Activated effector memory CD4-positive, alpha-beta T cell treated with Interleukin-2 at 50 U/mL for 16 hours (primary cell): ENCODE results near the gene CWC25.

Source experiments
- DNase-seq: peaks from one replicate; pipeline ENCODE4 v3.0.0-alpha.2; 2020

Gene CWC25

DNA sequence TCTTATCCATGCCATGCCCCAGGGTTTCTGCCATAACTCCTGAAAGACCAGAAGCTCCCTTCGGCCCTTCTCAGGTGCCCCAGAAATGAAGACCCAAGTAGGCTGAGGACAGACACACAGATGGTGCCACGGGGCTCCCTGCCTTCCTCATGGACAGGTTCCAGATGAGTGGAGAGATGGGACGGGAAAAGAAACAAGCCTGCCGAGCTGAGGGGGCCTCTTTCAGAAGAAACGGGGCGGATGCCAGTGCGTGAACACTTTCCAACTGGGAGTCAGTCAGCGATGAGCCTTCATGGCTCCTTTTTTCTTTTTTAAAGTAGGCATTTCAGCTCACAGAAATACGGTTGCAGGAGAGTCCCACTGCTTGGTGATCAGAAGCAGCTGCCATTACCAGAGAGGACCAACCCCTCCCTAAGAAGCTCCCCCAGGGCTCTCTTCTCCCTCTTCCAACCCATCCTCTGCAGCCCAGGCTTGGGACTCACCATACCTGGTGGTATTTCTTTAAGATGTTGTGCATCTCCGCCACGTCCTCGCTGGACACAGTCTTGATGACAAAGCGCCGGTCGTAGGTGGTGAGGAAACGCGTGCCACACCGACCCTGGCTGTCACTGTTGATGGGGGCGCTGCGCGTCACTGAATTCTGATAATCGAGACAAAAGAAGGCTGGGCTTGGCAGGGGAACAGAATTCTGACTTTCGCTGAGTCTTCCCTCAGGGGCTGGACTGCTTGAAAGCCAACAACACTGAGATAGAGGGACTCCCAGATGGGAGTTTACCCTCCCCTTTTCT, 45.0 kb downstream of the CWC25 start:
- no peak for DNase-seq

DNA sequence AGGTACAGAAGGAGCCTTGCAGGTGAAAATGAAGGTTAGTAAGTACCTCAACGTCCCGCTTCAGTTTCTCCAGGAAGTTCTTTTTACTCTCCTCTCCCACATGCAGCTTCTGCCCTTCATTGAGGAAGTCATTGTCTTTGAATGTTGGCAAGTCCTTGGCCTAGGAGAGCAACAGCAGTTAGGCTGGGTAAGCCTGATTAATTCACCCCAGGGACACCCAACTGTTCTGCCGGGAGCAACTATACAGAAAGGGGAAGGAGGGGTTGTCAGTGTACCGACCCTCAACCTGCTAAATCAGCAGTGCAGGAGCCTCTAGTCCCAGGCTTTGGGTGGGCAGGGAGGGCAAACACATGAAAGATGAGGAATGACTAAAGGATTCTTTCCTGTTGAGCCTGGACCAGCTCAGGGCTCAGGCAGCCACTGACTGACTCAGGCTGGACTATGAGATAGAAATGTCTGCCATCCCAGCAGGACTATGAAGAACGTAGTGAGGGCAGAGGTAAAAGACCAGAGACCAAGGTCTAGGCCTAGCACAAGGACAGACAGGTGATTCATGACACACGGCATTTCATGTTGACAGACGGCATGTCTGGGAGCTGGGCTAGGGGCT, 47.4 kb downstream of the CWC25 start:
- no peak for DNase-seq

DNA sequence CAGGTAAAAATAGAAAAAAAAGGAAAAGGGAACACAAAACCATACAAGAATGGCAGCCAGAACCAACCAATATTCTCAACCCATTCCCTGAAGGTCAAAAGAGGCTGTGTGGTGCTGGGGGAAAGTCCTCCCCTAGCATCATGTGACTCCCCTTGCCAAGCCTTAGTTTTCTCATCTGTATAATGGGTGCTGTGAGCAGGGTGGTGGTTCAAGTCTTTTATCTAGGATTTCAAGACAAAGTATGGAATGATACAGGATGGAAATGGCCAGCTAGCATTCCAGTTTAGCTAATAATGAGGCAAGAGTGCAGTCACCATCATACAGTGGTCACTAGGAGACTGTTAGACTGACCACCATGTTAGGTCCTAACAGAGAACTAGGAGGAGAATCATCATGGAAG, 51.9 kb downstream of the CWC25 start:
- DNase-seq = no peak

DNA sequence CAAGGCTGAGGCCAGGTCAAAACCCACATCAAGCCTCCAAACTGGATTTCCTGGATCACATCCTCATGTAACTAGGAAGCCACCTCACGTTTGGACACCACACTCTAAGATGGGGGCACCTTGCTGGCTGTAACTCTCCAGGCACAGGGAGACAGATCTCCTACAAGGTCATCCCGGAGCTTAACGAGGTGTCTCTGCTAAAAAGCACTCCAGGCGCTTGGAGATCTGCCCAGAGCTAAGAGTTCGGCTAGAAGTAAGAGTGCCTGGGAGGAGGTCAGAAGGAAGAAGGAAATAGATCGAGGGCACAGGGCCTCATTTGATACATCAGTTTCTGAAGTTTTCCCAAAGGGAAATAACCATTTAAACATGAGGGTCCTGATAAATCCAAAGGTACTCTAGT, 56.7 kb downstream of the CWC25 start:
- DNase-seq = no peak

- DNase-seq = no peak
These were observed 58.8 kb downstream of the CWC25 start for GRCh38 chr17:38766341-38766740.

DNA sequence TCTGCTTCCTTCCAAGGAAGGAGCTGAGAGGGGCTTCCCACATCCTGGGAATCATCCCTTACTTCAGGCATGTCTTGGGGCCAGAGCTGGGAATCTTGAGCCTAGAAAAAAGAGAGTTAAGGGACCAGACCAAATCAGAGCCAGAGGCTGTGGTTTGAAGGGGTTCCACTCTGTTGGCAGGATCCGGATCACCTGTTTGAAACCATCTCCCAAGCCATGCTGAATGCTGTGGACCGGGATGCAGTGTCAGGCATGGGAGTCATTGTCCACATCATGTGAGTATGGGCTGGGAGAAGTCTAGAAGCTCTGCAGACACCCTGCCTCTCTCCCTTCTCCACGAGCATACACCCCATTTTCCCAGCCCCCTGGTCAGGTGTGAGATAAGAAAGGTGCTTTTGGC, 62.9 kb downstream of the CWC25 start:
- no peak for DNase-seq

DNA sequence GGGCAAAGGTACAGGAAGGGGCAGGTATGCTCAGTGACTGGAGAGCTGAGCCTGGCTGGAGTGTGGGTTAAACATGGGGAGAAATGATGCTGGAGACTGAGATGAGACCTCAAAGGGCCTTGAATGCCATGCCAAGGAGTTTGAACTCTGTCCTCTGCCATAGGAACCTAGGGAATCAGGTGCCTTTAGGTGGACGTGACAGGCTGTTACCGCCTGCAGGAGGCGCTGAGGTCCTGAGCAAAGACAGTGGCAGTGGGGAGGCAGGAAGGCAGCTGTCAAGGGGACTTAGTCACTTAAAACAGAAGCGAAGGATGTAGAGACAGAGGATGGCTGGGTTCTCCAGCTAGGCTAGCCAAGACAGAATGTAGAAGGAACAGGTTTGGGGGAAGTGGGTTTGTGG, 63.5 kb downstream of the CWC25 start:
- DNase-seq = no peak

DNA sequence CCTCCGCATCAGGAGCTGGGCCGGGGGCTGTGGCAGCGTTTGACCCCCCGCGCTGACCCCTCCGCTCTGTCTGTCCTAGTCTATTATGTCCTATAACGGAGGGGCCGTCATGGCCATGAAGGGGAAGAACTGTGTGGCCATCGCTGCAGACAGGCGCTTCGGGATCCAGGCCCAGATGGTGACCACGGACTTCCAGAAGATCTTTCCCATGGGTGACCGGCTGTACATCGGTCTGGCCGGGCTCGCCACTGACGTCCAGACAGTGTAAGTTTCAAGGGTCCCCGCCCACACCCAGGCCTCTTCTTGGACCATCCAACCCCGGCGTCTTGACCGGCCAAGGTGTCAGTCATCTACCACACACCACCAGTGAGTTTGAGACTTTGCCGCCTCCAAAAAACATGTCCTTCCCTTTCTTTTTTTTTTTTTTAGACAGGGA, 72.0 kb downstream of the CWC25 start:
- DNase-seq = no peak

GRCh38 chr17:38752308-38753070, 72.6 kb downstream of the CWC25 start, which contains the start of gene PSMB3:
TSS of gene PSMB3 (plus strand) at chr17:38752741. CDS start at chr17:38752827, 86 bp downstream.
- DNase-seq = peak; percentile 93

DNA sequence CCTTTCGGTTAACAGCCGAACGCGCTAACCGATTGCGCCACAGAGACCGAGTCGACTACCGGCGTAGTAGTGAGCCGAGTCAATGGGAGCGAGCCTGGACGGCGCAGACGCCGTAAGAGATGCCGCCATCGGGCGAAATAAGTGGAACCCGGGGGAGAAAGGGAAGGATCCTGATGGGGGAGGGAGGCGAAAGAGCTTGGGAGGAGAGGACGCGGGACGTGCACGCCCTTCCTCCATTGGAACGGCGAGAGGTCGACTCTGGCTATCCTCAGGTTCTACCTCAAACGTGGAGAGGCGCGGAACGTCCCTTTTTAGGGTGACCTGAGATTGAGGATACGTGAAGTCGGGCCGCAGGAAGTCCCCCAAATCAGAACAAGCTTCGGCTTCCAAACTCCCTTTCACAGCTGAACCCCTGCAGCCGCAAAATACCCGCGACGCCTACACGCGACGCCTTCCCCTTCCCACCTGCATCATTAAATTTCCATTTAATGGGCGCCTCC, 73.3 kb downstream of the CWC25 start:
- DNase-seq = peak; percentile 74

DNA sequence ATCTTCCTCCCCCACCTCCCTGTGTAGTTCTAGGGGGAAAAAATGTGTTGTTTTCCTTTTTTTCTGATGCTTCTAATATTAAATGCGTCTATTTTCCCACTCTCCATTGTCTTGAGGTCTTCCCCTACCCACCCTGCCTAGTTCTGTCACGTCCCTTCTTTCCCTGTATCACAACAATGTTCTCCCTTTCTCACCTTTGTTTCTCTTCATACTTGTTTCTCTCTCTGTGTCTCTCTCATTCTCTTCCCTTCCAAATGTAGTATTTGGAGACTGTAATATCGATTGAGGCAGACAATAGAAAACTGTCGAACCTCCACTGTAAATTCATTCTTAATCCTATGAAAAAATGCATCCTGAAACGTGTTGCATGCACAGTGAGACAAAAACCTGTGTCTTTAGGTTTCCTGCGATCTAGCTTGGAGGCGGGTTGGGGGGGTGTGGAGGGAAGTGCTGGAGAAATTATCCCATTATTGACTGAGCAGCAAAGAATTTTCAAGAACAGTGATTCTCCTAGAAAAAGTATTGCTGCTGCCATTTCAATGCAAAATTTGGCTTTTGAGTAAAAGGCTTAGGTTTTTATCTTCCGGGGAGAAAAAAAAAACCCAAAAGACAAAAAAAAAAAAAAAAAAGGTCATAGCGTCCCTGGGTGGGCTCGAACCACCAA, 73.8 kb downstream of the CWC25 start:
- no peak for DNase-seq
